ENCODE measurements around the gene SLC25A15. TPM values are rescaled to one million over a fixed set of nuclear protein-coding genes. Genes with fewer than 3 reads are reported as not detected.

SLC25A15 gene
- total RNA-seq, 3 donors from 2014 or later, result 4.9 to 8.8 (median 8.8) TPM

DNA sequence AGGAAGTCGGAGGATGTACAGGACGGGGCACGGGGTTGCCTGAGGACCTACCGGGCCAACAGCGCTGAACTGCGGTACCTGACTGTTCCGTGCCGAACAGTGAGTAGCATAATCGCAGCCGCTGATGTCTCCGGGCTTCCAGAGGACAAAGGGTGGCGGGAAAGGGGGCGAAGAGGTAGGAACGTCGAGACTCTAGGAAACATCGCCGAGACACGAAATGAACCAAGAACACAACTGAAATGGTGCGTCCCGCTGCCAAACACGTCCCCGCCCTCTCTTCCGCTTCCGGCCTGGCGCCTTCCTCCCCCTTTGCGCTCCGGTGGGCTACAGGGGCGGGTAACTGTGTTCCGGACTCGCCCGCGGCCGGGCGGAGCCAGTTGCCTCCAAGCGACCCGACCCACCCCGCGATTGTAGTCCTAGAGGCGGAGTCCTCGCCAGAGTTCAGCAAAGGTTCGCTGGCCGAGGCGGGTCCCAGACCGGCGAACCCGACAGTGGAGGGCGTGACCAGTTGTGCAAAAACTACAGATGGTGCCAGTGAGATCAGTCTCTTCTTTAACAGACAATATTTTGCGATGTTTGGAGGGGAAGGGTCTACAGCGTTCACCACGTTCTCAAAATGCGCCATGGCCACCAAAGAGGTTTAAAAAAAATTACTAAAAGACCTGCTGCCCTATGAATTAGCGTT is 18.3 kb upstream of the SLC25A15 start, which contains the start of gene MRPS31:
TSS of gene MRPS31 (minus strand) at position 257 of the 685 bp plus-strand sequence. CDS start at position 203, 54 bp downstream.
- peak; percentile 96 to 98 (median 98) for DNase-seq
- TF ChIP-seq, protein P1, sequence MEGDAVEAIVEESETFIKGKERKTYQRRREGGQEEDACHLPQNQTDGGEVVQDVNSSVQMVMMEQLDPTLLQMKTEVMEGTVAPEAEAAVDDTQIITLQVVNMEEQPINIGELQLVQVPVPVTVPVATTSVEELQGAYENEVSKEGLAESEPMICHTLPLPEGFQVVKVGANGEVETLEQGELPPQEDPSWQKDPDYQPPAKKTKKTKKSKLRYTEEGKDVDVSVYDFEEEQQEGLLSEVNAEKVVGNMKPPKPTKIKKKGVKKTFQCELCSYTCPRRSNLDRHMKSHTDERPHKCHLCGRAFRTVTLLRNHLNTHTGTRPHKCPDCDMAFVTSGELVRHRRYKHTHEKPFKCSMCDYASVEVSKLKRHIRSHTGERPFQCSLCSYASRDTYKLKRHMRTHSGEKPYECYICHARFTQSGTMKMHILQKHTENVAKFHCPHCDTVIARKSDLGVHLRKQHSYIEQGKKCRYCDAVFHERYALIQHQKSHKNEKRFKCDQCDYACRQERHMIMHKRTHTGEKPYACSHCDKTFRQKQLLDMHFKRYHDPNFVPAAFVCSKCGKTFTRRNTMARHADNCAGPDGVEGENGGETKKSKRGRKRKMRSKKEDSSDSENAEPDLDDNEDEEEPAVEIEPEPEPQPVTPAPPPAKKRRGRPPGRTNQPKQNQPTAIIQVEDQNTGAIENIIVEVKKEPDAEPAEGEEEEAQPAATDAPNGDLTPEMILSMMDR (IDR thresholded peaks at IDR 0.05), result no peak
- Histone ChIP-seq H3K4me3 (peak within 1 kb of the TSS; percentile 57), H3K36me3 (ENCODE audit: low read depth) (no peaks in the 10 kb centered on the region), H3K4me1 (ENCODE audit: low read depth) (peaks cover 11% of the 10 kb centered on the region), H3K9me3 (no peaks in the 10 kb centered on the region)
- peak; percentile 100 for ATAC-seq
- intact Hi-C loops (cut with DNase I, micrococcal nuclease), result no loop called here

DNA sequence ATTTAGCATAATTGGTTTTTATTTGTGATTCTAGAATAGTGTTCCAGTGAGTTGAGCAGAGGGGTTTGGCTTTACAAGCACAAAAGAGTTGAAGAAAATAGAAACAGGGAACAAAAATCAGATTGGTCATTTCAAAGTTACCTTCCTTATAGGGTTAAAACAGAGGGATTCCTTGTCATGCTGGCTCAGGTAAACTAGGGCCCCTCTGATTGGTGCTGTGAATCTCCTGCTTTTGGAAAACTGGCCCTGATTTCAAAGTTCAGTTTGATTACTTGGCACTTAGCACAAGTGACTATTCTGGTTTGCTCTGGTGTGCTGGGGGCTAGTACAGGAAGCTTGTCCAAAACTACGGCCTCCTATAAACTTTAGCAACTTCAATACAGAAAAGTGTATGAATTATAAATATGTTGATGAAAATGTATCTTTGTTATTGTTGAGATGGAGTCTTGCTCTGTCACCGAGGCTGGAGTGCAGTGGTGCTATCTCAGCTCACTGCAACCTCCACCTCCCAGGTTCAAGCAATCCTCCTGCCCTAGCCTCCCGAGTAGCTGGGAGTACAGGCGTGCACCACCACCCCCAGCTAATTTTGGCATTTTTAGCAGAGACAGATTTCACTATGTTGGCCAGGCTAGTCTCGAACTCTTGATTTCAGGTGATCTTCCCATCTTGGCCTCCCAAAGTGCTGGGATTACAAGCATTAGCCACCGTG is 16.5 kb upstream of the SLC25A15 start:
- no peak for ATAC-seq
- intact Hi-C loops (cut with DNase I, micrococcal nuclease), result no loop called here
- no peak for DNase-seq
- Histone ChIP-seq H3K36me3 (ENCODE audit: low read depth) (no peaks in the 10 kb centered on the region), H3K4me3 (no peak overlapping the region), H3K4me1 (ENCODE audit: low read depth) (peaks cover 11% of the 10 kb centered on the region), H3K9me3 (no peaks in the 10 kb centered on the region)
- TF ChIP-seq, protein P1 (IDR thresholded peaks at IDR 0.05), result no peak

DNA sequence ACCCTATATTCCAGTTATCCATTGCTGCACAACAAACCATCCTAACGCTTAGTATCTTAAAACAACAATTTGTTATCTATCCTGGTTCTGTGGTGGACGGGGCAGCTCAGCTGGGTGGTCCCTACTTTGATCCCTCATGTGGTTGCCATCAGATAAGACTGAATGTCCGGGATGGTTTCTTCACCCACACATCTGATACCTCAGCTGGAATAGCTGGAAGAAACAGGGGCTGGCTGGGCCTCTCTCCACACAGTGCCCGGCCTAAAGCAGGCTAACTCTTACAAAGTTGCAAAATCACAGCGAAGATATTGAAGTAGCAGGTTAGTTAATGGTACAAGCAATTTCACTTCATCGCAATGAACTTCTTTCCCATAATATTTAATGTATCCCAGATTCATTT is 14.7 kb upstream of the SLC25A15 start:
- H3K36me3 ChIP-seq (ENCODE audit: low read depth), result no peaks in the 10 kb centered on the region
- H3K4me1 ChIP-seq (ENCODE audit: low read depth), result peaks cover 10% of the 10 kb centered on the region
- intact Hi-C loops (cut with DNase I, micrococcal nuclease), result no loop called here
- TF ChIP-seq, protein P1 (IDR thresholded peaks at IDR 0.05), result no peak
- DNase-seq, result no peak
- no peak overlapping the region for H3K4me3 ChIP-seq
- ATAC-seq, result no peak
- H3K9me3 ChIP-seq, result no peaks in the 10 kb centered on the region

DNA sequence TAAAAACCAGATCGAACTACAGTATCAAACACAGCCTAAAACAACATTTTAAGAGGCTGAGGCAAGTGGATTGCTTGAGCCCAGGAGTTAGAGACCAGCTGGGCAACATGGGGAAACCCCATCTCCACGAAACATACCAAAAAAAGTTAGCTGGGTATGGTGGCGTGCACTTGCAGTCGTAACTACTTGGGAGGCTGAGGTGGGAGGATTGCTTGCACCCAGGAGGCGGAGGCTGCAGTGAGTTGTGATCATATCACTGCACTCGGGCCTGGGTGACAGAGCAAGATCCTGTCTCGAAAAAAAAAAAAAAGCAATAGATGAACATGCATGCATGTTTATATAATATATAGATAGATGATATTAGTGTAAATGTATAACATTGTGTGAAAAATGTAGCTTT is 13.2 kb upstream of the SLC25A15 start:
- intact Hi-C loops (cut with DNase I, micrococcal nuclease), result no loop called here

DNA sequence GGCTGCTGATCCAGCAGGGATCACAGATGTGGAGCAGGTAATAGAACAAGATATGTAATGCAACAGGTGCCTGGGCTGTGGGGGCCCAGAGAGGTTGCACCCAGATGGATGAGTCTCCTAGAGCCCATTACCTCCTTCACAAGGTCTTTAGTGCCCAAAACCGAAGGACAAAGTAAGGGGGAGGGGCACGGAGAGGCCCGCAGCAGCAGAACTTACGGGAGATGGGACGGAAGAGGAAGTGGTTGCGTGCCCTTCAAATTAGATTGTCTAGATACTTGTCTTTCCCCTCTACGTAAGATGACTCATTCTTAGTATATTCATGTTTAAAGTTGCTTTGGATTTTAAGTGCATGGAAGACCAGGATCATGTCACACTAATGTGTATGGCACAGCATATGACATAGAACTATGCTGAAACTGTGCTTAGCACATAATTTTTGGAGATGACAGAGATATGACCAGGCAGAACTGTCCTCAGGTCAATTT is 12.7 kb upstream of the SLC25A15 start:
- intact Hi-C loops (cut with DNase I, micrococcal nuclease), result no loop called here
- H3K4me1 ChIP-seq (ENCODE audit: low read depth), result peaks cover 2% of the 10 kb centered on the region
- no peak overlapping the region for H3K4me3 ChIP-seq
- H3K9me3 ChIP-seq, result no peaks in the 10 kb centered on the region
- peak; percentile 79 for ATAC-seq
- DNase-seq, result peak in 2 of 3 donors; percentile 56 to 70
- TF ChIP-seq, protein P1 (IDR thresholded peaks at IDR 0.05), result no peak
- H3K36me3 ChIP-seq (ENCODE audit: low read depth), result no peaks in the 10 kb centered on the region

More for the DNA sequence above, 13.2 kb upstream of the SLC25A15 start:
- ATAC-seq, result no peak
- TF ChIP-seq, protein P1 (IDR thresholded peaks at IDR 0.05), result no peak
- Histone ChIP-seq H3K4me1 (ENCODE audit: low read depth) (peaks cover 2% of the 10 kb centered on the region), H3K36me3 (ENCODE audit: low read depth) (no peaks in the 10 kb centered on the region), H3K9me3 (no peaks in the 10 kb centered on the region), H3K4me3 (no peak overlapping the region)
- DNase-seq, result no peak

All from mucosa of descending colon (tissue), 3 donors.